Hepatocyte (in vitro differentiated cells): ENCODE data around the gene SFRP5. TPM values are rescaled to one million over a fixed set of nuclear protein-coding genes. Genes with fewer than 3 reads are reported as not detected.

Experiments used
- DNase-seq: peaks from one replicate; pipeline ENCODE4 v3.0.0-alpha.2; 2016; ENCODE audit warnings: low spot score
- H2AFZ ChIP-seq: fragments of 200-600 bp; sonication (generic); 2 replicates; pipeline ENCODE4 v1.6.0; 2016; ENCODE audit warnings: antibody characterized with exemption, mild to moderate bottlenecking
- H3K27ac ChIP-seq: fragments of 200-600 bp; sonication (generic); 2 replicates; pipeline ENCODE4 v1.5.1; 2016; ENCODE audit warnings: mild to moderate bottlenecking
- H3K27me3 ChIP-seq: fragments of 200-600 bp; sonication (generic); 2 replicates; pipeline ENCODE4 v1.6.1; 2016
- H3K36me3 ChIP-seq: fragments of 200-600 bp; sonication (generic); replicated peaks from 2 replicates; pipeline ENCODE4 v1.5.1; 2016; ENCODE audit warnings: low read depth; ENCODE audit not compliant: insufficient read depth
- H3K4me1 ChIP-seq: fragments of 200-600 bp; sonication (generic); 2 replicates; pipeline ENCODE4 v1.5.1; 2016; ENCODE audit warnings: mild to moderate bottlenecking, moderate library complexity; ENCODE audit not compliant: insufficient read depth
- H3K4me2 ChIP-seq: fragments of 200-600 bp; sonication (generic); 2 replicates; pipeline ENCODE4 v1.6.0; 2016
- H3K4me3 ChIP-seq: fragments of 200-600 bp; sonication (generic); 2 replicates; pipeline ENCODE4 v1.5.1; 2016; ENCODE audit warnings: mild to moderate bottlenecking
- H3K79me2 ChIP-seq: fragments of 200-600 bp; sonication (generic); 2 replicates; pipeline ENCODE4 v1.6.0; 2017; ENCODE audit warnings: mild to moderate bottlenecking
- H3K9me2 ChIP-seq: fragments of 200-600 bp; sonication (generic); replicated peaks from 2 replicates; pipeline ENCODE4 v1.6.0; 2017; ENCODE audit warnings: mild to moderate bottlenecking; ENCODE audit not compliant: insufficient read depth
- H3K9me3 ChIP-seq: fragments of 200-600 bp; sonication (generic); 2 replicates; pipeline ENCODE4 v1.5.1; 2016; ENCODE audit warnings: low read depth, mild to moderate bottlenecking
- H4K20me1 ChIP-seq: fragments of 200-600 bp; sonication (generic); 2 replicates; pipeline ENCODE4 v1.6.0; 2016; ENCODE audit warnings: mild to moderate bottlenecking; ENCODE audit not compliant: insufficient read depth, poor library complexity, severe bottlenecking
- CTCF ChIP-seq: fragments of 200-600 bp; sonication (generic); IDR thresholded peaks from 2 replicates; pipeline ENCODE4 v1.5.1; 2016; ENCODE audit warnings: antibody characterized with exemption, mild to moderate bottlenecking; ENCODE audit not compliant: poor library complexity
- EZH2 ChIP-seq: fragments of 200-600 bp; sonication (generic); IDR thresholded peaks from 2 replicates; pipeline ENCODE4 v1.6.1; 2016; ENCODE audit warnings: antibody characterized with exemption, mild to moderate bottlenecking, borderline replicate concordance
- EZH2phosphoT487 ChIP-seq: fragments of 200-600 bp; sonication (generic); IDR thresholded peaks from one replicate; pipeline ENCODE4 v1.6.1; 2018; ENCODE audit warnings: antibody characterized with exemption, mild to moderate bottlenecking, low read depth, moderate library complexity; ENCODE audit not compliant: unreplicated experiment, severe bottlenecking
- WGBS: methylation state at CpG from one replicate; pipeline ENCODE4 v1.1.6; 2016; ENCODE audit warnings: low lambda C conversion rate; ENCODE audit errors: missing lambda C conversion rate; 5-methylcytosine and 5-hydroxymethylcytosine counted together
- polyA plus RNA-seq: library from polyadenylated mRNA; unstranded; fragments of >200 nt; fragmentation: Nextera tagmentation; extraction: Ambion mirVana; gene quantifications from 2 replicates; pipeline ENCODE4 v1.2.1, GENCODE V29; 2016
- total RNA-seq: library from RNA; depleted of rRNA; stranded (reverse); fragments of >200 nt; gene quantifications from 2 replicates; pipeline ENCODE4 v1.2.3, GENCODE V29; 2014

SFRP5 gene
- total and polyA plus RNA-seq, 2 experiments from 2014 or later: 17.2 to 48.9 TPM

GRCh38 chr10:97737770-97738265 lies 34.0 kb downstream of the SFRP5 start:
- WGBS: 29% methylated on average over 14 of the region's 14 CpGs
- Histone ChIP-seq H3K27me3 (no peaks in the 10 kb centered on the region), H4K20me1 (peaks cover 9% of the 10 kb centered on the region), H3K4me1 (peaks cover 8% of the 10 kb centered on the region), H3K36me3 (no peaks in the 10 kb centered on the region), H3K4me2 (peak overlapping the region; percentile 82), H2AFZ (peak overlapping the region; percentile 64), H3K9me3 (no peaks in the 10 kb centered on the region), H3K79me2 (peaks cover 47% of the 10 kb centered on the region), H3K9me2 (no peaks in the 10 kb centered on the region), H3K27ac (peak overlapping the region; percentile 94), H3K4me3 (peak overlapping the region; percentile 56)
- no peak for TF ChIP-seq EZH2phosphoT487
- no peak for TF ChIP-seq CTCF
- TF ChIP-seq EZH2: no peak
- no peak for DNase-seq

- peak within 1 kb of the TSS; percentile 94 for H3K27ac ChIP-seq
- H3K9me2 ChIP-seq: no peaks in the 10 kb centered on the region
- H3K79me2 ChIP-seq: peaks cover 43% of the 10 kb centered on the region
- no peaks in the 10 kb centered on the region for H3K27me3 ChIP-seq
- peak within 1 kb of the TSS; percentile 56 for H3K4me3 ChIP-seq
- whole genome bisulfite sequencing: 1% methylated on average over 71 of the region's 72 CpGs
- peak; percentile 98 for DNase-seq
- peak within 1 kb of the TSS; percentile 86 for H2AFZ ChIP-seq
- peaks cover 7% of the 10 kb centered on the region for H4K20me1 ChIP-seq
- H3K9me3 ChIP-seq: no peaks in the 10 kb centered on the region
- peaks cover 8% of the 10 kb centered on the region for H3K4me1 ChIP-seq
- no peaks in the 10 kb centered on the region for H3K36me3 ChIP-seq
- H3K4me2 ChIP-seq: peak within 1 kb of the TSS; percentile 82
- TF ChIP-seq EZH2phosphoT487 (no peak), EZH2 (no peak), CTCF (no peak)
Observed at GRCh38 chr10:97736902-97737769, 34.7 kb downstream of the SFRP5 start, which contains the start of gene ZFYVE27. Gene ZFYVE27, plus strand, starts transcription at chr10:97737128. Its CDS starts 1,350 bp downstream, at chr10:97738478.

- Histone ChIP-seq H3K27ac (no peak overlapping the region), H3K4me3 (no peak overlapping the region), H2AFZ (peak overlapping the region; percentile 86), H3K79me2 (peaks cover 36% of the 10 kb centered on the region), H3K9me2 (no peaks in the 10 kb centered on the region), H3K4me2 (peak overlapping the region; percentile 62), H3K9me3 (no peaks in the 10 kb centered on the region), H3K4me1 (peaks cover 8% of the 10 kb centered on the region), H3K36me3 (no peaks in the 10 kb centered on the region), H4K20me1 (peaks cover under 1% of the 10 kb centered on the region), H3K27me3 (no peaks in the 10 kb centered on the region)
- TF ChIP-seq CTCF (no peak), EZH2phosphoT487 (no peak)
- no peak for DNase-seq
- 81% methylated on average over 13 of the region's 13 CpGs for WGBS
Observed at GRCh38 chr10:97736403-97736901, 35.3 kb downstream of the SFRP5 start.
